ENCODE results near the gene IFIH1.

Gene IFIH1

GRCh38 chr2:162318328-162319180 lies at the start of gene IFIH1:
IFIH1 (minus strand) TSS chr2:162318684; CDS start chr2:162318307, 377 bp downstream.
- TF ChIP-seq CTCF (IDR thresholded peaks at IDR 0.05; ENCODE audit: borderline replicate concordance, insufficient read depth, low read depth, low read length), result no peak

GRCh38 chr2:162365392-162365791 lies 46.9 kb upstream of the IFIH1 start:
- H3K4me3 ChIP-seq (ENCODE audit: low read depth, low read length), result no peak overlapping the region

More at GRCh38 chr2:162318328-162319180, at the start of gene IFIH1:
- peak within 1 kb of the TSS; percentile 61 for H3K4me3 ChIP-seq (ENCODE audit: low read depth, low read length)

GRCh38 chr2:162344617-162344950 lies 26.1 kb upstream of the IFIH1 start:
- peak overlapping the region; percentile 85 for H3K4me3 ChIP-seq (ENCODE audit: low read depth, low read length)
- TF ChIP-seq CTCF (IDR thresholded peaks at IDR 0.05; ENCODE audit: borderline replicate concordance, insufficient read depth, low read depth, low read length), result no peak

More at GRCh38 chr2:162365392-162365791, 46.9 kb upstream of the IFIH1 start:
- TF ChIP-seq CTCF (IDR thresholded peaks at IDR 0.05; ENCODE audit: borderline replicate concordance, insufficient read depth, low read depth, low read length), result no peak

- TF ChIP-seq CTCF (IDR thresholded peaks at IDR 0.05; ENCODE audit: borderline replicate concordance, insufficient read depth, low read depth, low read length), result 0 out of 2 replicates have a peak, but pooled peaks have one; percentile 7
- peak within 1 kb of the TSS; percentile 85 for H3K4me3 ChIP-seq (ENCODE audit: low read depth, low read length)
These were observed 25.5 kb upstream of the IFIH1 start, which contains the start of gene GCA for GRCh38 chr2:162343824-162344616. GCA (plus strand) TSS chr2:162344132; CDS start chr2:162344249, 117 bp downstream.

- peak overlapping the region; percentile 30 for H3K4me3 ChIP-seq (ENCODE audit: low read depth, low read length)
- no peak for TF ChIP-seq CTCF (IDR thresholded peaks at IDR 0.05; ENCODE audit: borderline replicate concordance, insufficient read depth, low read depth, low read length)
These were observed 25.0 kb upstream of the IFIH1 start for GRCh38 chr2:162343492-162343823.

- TF ChIP-seq CTCF (IDR thresholded peaks at IDR 0.05; ENCODE audit: borderline replicate concordance, insufficient read depth, low read depth, low read length), result no peak
- H3K4me3 ChIP-seq (ENCODE audit: low read depth, low read length), result no peak overlapping the region
These were observed 24.4 kb upstream of the IFIH1 start for GRCh38 chr2:162342841-162343240.
